Panc1 (cell line): ENCODE results near the gene PELI2.

Source experiments
- POLR2AphosphoS5 ChIP-seq: IDR thresholded peaks from 2 replicates; pipeline ENCODE4 v1.6.1; 2012; ENCODE audit warnings: mild to moderate bottlenecking, low read depth, low read length, moderate library complexity
- TF ChIP-seq, protein P1 (sequence below): fragments of 450-650 bp; IDR thresholded peaks from 2 replicates; pipeline ENCODE4 v1.5.1; 2017; ENCODE audit warnings: mild to moderate bottlenecking

DNA sequence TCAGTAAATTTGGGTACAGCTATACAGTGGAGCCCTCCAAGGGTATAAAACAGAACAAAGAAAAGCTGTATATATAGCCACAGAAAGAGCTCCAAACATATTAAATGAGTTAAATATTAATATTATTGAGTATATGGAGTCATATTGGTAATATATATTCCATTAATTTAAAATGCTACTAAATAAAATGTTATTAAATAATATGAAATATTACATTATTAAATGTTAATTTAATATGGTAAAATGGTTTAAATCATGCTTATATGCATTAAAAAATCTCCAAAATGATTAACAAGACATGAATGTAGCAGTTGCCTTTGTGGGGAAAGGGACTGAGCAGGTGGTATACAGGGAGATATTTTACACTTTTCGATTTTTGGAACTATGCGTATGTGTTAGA lies 164.0 kb downstream of the PELI2 start:
- TF ChIP-seq, protein P1, sequence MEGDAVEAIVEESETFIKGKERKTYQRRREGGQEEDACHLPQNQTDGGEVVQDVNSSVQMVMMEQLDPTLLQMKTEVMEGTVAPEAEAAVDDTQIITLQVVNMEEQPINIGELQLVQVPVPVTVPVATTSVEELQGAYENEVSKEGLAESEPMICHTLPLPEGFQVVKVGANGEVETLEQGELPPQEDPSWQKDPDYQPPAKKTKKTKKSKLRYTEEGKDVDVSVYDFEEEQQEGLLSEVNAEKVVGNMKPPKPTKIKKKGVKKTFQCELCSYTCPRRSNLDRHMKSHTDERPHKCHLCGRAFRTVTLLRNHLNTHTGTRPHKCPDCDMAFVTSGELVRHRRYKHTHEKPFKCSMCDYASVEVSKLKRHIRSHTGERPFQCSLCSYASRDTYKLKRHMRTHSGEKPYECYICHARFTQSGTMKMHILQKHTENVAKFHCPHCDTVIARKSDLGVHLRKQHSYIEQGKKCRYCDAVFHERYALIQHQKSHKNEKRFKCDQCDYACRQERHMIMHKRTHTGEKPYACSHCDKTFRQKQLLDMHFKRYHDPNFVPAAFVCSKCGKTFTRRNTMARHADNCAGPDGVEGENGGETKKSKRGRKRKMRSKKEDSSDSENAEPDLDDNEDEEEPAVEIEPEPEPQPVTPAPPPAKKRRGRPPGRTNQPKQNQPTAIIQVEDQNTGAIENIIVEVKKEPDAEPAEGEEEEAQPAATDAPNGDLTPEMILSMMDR: no peak
- TF ChIP-seq POLR2AphosphoS5: no peak
